Measurements from ENCODE around the gene PEMT.

DNA sequence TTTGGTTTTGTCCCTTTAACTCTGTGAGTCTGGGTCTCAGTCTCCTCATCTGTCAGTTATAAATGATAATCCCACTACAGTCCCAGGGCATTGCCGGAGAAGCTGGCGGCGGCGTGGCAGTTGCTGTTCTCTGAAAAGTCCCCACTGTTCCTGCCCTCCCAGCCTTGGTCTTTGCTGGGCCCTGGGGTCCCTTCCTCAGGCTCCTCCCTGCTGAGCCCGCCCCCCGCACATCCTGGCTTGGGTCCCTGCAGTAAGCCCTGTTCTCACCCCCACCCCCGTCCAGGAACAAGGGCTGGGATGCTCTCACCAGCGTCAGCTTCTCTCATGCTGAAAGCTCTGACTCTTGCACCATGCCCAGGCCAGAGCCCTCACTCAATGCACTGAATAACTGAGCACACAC lies 35.3 kb upstream of the PEMT start:
- TF ChIP-seq POLR2A (IDR thresholded peaks at IDR 0.05) (no peak), EP300 (IDR thresholded peaks at IDR 0.05) (no peak)
- TF ChIP-seq, protein P1, sequence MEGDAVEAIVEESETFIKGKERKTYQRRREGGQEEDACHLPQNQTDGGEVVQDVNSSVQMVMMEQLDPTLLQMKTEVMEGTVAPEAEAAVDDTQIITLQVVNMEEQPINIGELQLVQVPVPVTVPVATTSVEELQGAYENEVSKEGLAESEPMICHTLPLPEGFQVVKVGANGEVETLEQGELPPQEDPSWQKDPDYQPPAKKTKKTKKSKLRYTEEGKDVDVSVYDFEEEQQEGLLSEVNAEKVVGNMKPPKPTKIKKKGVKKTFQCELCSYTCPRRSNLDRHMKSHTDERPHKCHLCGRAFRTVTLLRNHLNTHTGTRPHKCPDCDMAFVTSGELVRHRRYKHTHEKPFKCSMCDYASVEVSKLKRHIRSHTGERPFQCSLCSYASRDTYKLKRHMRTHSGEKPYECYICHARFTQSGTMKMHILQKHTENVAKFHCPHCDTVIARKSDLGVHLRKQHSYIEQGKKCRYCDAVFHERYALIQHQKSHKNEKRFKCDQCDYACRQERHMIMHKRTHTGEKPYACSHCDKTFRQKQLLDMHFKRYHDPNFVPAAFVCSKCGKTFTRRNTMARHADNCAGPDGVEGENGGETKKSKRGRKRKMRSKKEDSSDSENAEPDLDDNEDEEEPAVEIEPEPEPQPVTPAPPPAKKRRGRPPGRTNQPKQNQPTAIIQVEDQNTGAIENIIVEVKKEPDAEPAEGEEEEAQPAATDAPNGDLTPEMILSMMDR (IDR thresholded peaks at IDR 0.05): no peak
